ENCODE measurements around the gene CLPTM1L.
"Not testable (repeated sequence)": the region's sequence is repeated elsewhere in the genome, so short reads cannot be mapped to it uniquely, and the experiment has no call there.

Gene CLPTM1L

DNA sequence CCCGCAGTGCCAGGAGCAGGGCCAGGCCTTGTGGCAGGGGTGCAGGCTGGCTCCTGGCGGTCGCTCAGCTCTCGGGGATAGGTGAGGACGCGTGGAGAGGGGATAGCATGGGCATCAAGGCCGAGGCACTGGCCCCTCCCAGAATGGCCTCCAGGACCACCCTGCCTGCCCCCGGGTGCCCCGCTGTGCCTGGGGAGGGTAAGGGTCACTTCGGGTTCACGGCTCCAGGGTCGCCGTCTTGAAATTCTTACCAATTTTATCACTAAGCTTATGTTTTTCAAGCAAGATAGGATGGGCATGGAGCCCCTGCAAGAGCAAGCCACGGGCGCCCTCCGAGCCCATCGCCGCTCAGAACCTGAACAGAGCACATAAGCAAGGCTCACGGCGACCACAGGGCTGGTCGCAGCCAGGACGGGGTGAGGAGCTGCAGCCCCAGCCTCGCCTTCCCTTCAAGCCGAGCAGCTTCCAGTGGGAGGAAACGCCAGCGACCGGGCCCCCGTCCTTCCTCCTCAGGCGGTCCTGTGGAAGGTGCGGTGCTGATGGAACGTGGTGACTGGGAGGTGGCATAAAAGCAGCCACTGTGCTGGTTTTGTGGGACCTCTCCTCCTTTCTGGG lies 14.2 kb upstream of the CLPTM1L start:
- DNase-seq, result no peak

DNA sequence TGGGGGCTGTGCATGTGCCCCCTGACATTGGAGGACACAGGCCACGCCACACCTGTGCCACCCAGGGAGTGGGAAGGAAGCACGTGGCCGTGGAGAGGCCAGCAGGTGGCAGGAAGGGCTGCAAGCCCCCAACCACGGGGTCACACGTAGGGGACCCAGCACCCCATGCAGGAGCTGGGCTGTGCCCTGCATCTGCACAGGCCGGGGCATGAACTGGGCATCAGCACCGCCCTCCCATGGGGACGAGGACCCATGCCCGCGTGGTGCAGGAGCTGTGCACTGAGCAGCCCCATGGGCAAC lies 13.8 kb upstream of the CLPTM1L start:
- DNase-seq, result no peak

- DNase-seq, result no peak
Measured at GRCh38 chr5:1357946-1358725, 13.2 kb upstream of the CLPTM1L start.

DNA sequence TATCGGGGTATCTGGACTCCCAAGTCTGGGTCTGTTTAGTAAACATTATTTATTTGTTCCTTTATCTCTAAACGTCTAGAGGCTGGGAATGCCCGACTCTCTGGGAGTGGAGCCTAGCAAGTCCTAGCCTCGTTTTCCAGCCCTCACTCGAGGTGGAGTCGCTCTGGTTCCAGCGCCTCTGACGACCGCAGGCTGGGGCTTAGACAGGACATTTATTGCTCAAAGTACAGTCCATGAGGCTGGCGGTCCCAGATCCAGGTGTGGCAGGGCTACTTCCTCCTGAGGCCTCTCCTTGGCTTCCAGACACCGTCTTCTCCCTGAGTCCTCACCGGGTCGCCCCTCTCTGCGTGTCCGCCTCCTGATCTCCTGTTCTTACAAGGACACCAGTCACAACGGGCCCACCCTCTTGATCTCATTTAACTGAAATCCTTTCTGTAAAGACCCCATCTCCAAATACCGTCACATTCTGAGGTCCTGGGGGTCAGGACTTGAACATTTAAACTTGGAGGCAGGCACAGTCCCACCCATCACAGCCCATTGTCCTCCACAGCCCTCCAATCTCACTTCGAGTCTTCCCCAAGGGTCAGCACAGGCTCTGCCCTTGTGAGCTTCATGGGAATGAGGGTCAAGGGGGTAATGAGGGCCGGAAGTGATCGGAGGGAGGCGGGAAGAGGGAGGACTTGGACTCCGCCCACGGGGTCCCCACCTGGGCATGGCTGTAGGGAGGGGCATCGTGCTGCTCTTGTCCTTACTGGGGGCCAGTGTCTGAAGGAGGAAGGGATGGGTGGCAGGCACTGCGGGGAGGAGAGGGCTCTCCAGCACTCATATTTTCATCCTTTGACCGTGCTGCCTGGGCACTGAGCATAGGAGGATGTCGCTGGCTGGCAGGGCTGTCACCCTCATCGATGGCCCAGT lies 12.2 kb upstream of the CLPTM1L start:
- no peak for DNase-seq

- DNase-seq, result no peak
Measured at GRCh38 chr5:1354576-1354975, 9.7 kb upstream of the CLPTM1L start.

GRCh38 chr5:1352231-1353219 lies 7.6 kb upstream of the CLPTM1L start:
- DNase-seq, result no peak

- DNase-seq, result no peak
Measured at GRCh38 chr5:1351156-1351555, 6.3 kb upstream of the CLPTM1L start.

GRCh38 chr5:1349246-1349645 lies 4.3 kb upstream of the CLPTM1L start:
- no peak for DNase-seq

- DNase-seq, result no peak
Measured at GRCh38 chr5:1348986-1349245, 4.0 kb upstream of the CLPTM1L start.

DNA sequence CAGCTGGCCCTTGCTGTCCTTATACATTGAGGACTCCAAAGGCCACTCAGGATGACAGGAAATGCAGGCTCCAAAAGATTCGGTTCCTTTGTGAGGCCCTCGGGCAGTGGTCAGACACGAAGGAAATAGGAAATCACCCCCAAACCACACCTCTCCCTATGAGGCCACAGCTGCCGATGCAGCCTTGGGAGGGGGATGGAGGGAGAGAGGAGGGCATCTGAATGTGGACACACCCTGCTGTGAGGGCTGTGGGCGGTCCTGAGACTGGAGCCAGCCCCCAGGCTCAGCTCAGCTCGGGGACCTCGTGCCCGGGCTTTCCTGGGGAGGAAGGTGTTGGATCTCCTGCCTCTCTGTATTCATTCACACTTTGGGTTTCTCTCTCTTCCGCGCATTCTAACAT lies 2.7 kb upstream of the CLPTM1L start:
- no peak for DNase-seq

GRCh38 chr5:1346627-1347440 lies 1.9 kb upstream of the CLPTM1L start:
- DNase-seq, result no peak

GRCh38 chr5:1345876-1346626 lies 1.2 kb upstream of the CLPTM1L start:
- no peak for DNase-seq

DNA sequence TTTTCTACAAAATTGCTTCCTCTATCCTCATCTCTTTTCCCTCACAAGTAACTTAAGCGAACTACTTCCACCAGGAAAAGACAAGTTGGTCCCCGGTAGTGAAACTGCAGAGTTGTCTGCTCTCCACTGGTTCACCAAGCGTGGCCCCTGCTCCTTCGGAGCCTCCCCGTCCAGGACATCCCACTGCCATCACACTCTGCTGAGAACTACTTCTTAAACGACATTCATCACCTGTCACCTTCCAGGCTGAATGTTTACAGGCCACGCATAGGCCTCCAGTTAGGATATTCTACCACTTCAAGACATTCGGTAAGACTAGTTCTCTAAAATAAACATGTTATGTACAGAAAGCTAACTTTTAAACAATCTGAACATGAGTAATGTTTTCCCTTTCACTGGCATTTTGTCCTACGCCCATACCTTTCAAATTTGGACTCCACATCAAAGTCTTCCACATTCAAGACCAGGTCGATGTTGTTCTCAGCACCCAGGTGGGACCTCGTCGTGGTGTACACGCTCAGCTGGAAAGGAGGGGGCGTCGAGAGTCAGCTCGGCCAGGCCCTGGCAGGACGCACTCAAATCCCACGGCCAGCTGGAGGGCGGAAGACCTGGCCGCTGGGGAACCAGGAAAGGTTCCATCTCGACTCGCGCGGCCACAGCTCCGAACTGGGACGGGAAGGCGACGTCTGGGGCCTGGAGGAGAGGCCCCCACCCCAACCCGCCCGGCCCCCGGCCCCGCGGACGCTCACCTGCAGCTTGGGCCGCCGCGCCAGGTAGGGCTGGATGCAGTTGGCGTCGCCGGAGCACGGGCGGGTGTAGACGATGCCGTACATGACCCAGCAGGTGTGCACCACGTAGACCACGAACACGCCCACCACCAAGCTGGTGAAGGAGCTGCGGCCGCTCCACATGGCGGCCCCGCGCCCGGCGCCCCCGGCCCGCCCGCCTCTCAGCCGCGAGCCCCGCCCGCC lies 683 bp downstream of the CLPTM1L start:
- no peak for DNase-seq

- DNase-seq, result no peak
Measured at GRCh38 chr5:1343315-1343751, 1.6 kb downstream of the CLPTM1L start.

- DNase-seq, result not testable (repeated sequence)
Measured at GRCh38 chr5:1342711-1343110, 2.2 kb downstream of the CLPTM1L start.

GRCh38 chr5:1342268-1342667 lies 2.6 kb downstream of the CLPTM1L start:
- DNase-seq, result no peak

DNA sequence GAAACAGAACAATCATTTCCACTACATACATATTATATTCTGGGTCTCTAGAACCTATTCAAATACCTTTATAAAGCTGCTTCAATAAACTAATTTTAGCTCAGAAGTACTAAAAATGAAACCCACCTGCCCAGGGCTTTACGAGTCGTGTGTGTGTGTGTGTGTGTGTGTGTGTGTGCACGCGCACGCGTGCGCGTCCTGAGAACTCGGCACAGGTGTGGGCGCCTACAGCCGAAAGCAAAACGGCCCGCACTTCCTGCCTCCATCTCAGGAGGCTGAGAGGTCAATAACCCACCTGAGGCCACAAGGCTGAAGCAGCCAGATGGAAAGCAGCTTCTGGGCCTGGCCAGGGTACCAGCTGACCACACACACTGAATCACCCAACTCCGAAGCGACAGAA lies 3.0 kb downstream of the CLPTM1L start:
- no peak for DNase-seq

- not testable (repeated sequence) for DNase-seq
Measured at GRCh38 chr5:1339818-1340210, 5.1 kb downstream of the CLPTM1L start.

DNA sequence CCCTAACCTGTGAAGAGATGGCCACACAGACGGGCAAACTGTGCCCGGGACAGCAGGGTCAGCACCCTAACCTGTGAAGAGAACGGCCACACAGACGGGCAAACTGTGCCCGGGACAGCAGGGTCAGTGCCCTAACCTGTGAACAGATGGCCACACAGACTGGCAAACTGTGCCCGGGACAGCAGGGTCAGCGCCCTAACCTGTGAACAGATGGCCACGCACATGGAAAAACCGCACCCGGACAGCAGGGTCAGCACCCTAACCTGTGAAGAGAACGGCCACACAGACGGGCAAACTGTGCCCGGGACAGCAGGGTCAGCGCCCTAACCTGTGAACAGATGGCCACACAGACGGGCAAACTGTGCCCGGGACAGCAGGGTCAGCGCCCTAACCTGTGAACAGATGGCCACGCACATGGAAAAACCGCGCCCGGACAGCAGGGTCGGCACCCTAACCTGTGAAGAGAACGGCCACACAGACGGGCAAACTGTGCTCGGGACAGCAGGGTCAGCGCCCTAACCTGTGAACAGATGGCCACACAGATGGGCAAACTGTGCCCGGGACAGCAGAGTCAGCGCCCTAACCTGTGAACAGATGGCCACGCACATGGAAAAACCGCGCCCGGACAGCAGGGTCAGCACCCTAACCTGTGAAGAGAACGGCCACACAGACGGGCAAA lies 5.6 kb downstream of the CLPTM1L start:
- DNase-seq, result not testable (repeated sequence)

Measured in SIG-M5 (cell line).